KMS-11 (cell line): ENCODE results near the gene ITGB7.

Source experiments
- H2AFZ ChIP-seq: fragments of 200-600 bp; sonication (generic); 2 replicates; pipeline ENCODE4 v1.6.1; 2016; ENCODE audit warnings: antibody characterized with exemption, mixed run types, low read depth
- H3K27ac ChIP-seq: fragments of 200-600 bp; sonication (generic); 2 replicates; pipeline ENCODE4 v1.6.1; 2016; ENCODE audit warnings: mild to moderate bottlenecking, mixed run types
- H3K27me3 ChIP-seq: fragments of 200-600 bp; sonication (generic); 2 replicates; pipeline ENCODE4 v1.6.1; 2017; ENCODE audit warnings: mild to moderate bottlenecking, low read depth, mixed run types, moderate library complexity; ENCODE audit not compliant: insufficient read depth
- H3K36me3 ChIP-seq: fragments of 200-600 bp; sonication (generic); 2 replicates; pipeline ENCODE4 v1.6.1; 2017; ENCODE audit warnings: mild to moderate bottlenecking, mixed run types; ENCODE audit not compliant: insufficient read depth
- H3K4me1 ChIP-seq: fragments of 200-600 bp; sonication (generic); 2 replicates; pipeline ENCODE4 v1.6.1; 2016; ENCODE audit warnings: mild to moderate bottlenecking, low read depth, mixed run types; ENCODE audit not compliant: poor library complexity, severe bottlenecking
- H3K4me2 ChIP-seq: fragments of 200-600 bp; sonication (generic); 2 replicates; pipeline ENCODE4 v1.7.0; 2016; ENCODE audit warnings: mild to moderate bottlenecking, mixed run types
- H3K4me3 ChIP-seq: fragments of 200-600 bp; sonication (generic); IDR thresholded peaks from 2 replicates; pipeline ENCODE4 v1.6.1; 2017; ENCODE audit warnings: low read depth, low read length, mixed read lengths; ENCODE audit not compliant: insufficient read depth
- H3K79me2 ChIP-seq: fragments of 200-600 bp; sonication (generic); 2 replicates; pipeline ENCODE4 v1.6.1; 2016; ENCODE audit warnings: low read depth, mixed run types; ENCODE audit not compliant: insufficient read depth
- H3K9ac ChIP-seq: fragments of 200-600 bp; sonication (generic); 2 replicates; pipeline ENCODE4 v1.6.1; 2016; ENCODE audit warnings: mild to moderate bottlenecking, mixed run types
- H4K20me1 ChIP-seq: fragments of 200-600 bp; sonication (generic); 2 replicates; pipeline ENCODE4 v1.6.1; 2016; ENCODE audit warnings: mild to moderate bottlenecking, mixed run types; ENCODE audit not compliant: insufficient read depth
- CTCF ChIP-seq: fragments of 200-600 bp; sonication (generic); conservative IDR thresholded peaks from 2 replicates; pipeline ENCODE4 v1.6.1; 2017; ENCODE audit warnings: low read depth, mild to moderate bottlenecking, antibody characterized with exemption, low read length, moderate library complexity, mixed read lengths

The ITGB7 gene

GRCh38 chr12:53151039-53151438 is 56.0 kb downstream of the ITGB7 start:
- Histone ChIP-seq H3K27ac (no peak overlapping the region), H4K20me1 (no peaks in the 10 kb centered on the region), H3K27me3 (no peaks in the 10 kb centered on the region), H3K9ac (no peak overlapping the region), H3K36me3 (no peaks in the 10 kb centered on the region), H3K4me1 (peaks cover under 1% of the 10 kb centered on the region), H2AFZ (no peak overlapping the region), H3K4me2 (no peak overlapping the region), H3K79me2 (no peaks in the 10 kb centered on the region), H3K4me3 (no peak overlapping the region)
- TF ChIP-seq CTCF = no peak

GRCh38 chr12:53147653-53148052 is 59.4 kb downstream of the ITGB7 start:
- no peak overlapping the region for H3K9ac ChIP-seq
- H3K27ac ChIP-seq = no peak overlapping the region
- H2AFZ ChIP-seq = no peak overlapping the region
- no peaks in the 10 kb centered on the region for H3K27me3 ChIP-seq
- H3K79me2 ChIP-seq = no peaks in the 10 kb centered on the region
- TF ChIP-seq CTCF = no peak
- no peak overlapping the region for H3K4me2 ChIP-seq
- no peaks in the 10 kb centered on the region for H3K4me1 ChIP-seq
- H3K4me3 ChIP-seq = no peak overlapping the region
- no peaks in the 10 kb centered on the region for H3K36me3 ChIP-seq
- H4K20me1 ChIP-seq = no peaks in the 10 kb centered on the region

- Histone ChIP-seq H3K27ac (no peak overlapping the region), H3K27me3 (no peaks in the 10 kb centered on the region), H3K79me2 (no peaks in the 10 kb centered on the region), H3K9ac (no peak overlapping the region), H4K20me1 (no peaks in the 10 kb centered on the region), H3K36me3 (no peaks in the 10 kb centered on the region), H2AFZ (no peak overlapping the region), H3K4me1 (no peaks in the 10 kb centered on the region), H3K4me3 (no peak overlapping the region), H3K4me2 (no peak overlapping the region)
- no peak for TF ChIP-seq CTCF
Measured at GRCh38 chr12:53147181-53147580, 59.9 kb downstream of the ITGB7 start.

GRCh38 chr12:53145383-53146260 is 61.4 kb downstream of the ITGB7 start:
- Histone ChIP-seq H4K20me1 (no peaks in the 10 kb centered on the region), H3K4me1 (no peaks in the 10 kb centered on the region), H3K4me3 (no peak overlapping the region), H3K36me3 (no peaks in the 10 kb centered on the region), H3K79me2 (no peaks in the 10 kb centered on the region), H2AFZ (no peak overlapping the region), H3K27me3 (no peaks in the 10 kb centered on the region), H3K9ac (no peak overlapping the region), H3K27ac (no peak overlapping the region), H3K4me2 (no peak overlapping the region)
- TF ChIP-seq CTCF = no peak
